Uterus (tissue), 2 donors: ENCODE measurements around the gene KCNK6.

ENCODE experiments used
- CTCF ChIP-seq, 4 experiments: fragments of 200-600 bp in 2 of 4; fragments of 450-650 bp in 2 of 4; sonication (generic) in 2 of 4; IDR thresholded peaks; one replicate each; pipeline ENCODE4 v1.5.1; 2016 to 2019; ENCODE audit warnings: antibody characterized with exemption in 4 of 4, mild to moderate bottlenecking in 2 of 4, moderate library complexity in 1 of 4
- POLR2A ChIP-seq, 2 donors: fragments of 450-650 bp; IDR thresholded peaks; one replicate each; pipeline ENCODE4 v1.6.1; 2016; ENCODE audit warnings: antibody characterized with exemption in 2 of 2, mild to moderate bottlenecking in 1 of 2, moderate library complexity in 1 of 2

- TF ChIP-seq CTCF (IDR thresholded peaks at IDR 0.05) = no peak
- TF ChIP-seq POLR2A (IDR thresholded peaks at IDR 0.05) = no peak
Observed at GRCh38 chr19:38337360-38337653, 17.7 kb downstream of the KCNK6 start.
